Heart right ventricle (tissue), 16 donors: ENCODE measurements around the gene CDC25B. TPM values are rescaled to one million over a fixed set of nuclear protein-coding genes. Genes with fewer than 3 reads are reported as not detected.

Experiments
- ATAC-seq, 8 donors: fragments of 200-7000 bp; cut with Tn5 transposase; one replicate each; pipeline ENCODE4 v1.9.1; 2020; ENCODE audit warnings: mild to moderate bottlenecking in 8 of 8, moderate library complexity in 8 of 8, moderate number of reproducible peaks in 1 of 8
- DNase-seq, 2 donors: peaks; one replicate each; pipeline ENCODE4 v3.0.0-alpha.2; 2020
- H3K27ac ChIP-seq, 10 donors: fragments of 200-600 bp; sonication (generic) in 2 of 10; one replicate each; pipeline versions ENCODE4 v1.5.0 to v1.8.0; 2020 to 2022; ENCODE audit warnings: mild to moderate bottlenecking in 3 of 10
- H3K27me3 ChIP-seq, 7 donors: fragments of 200-600 bp; one replicate each; pipeline ENCODE4 v1.8.0; 2021 to 2022; ENCODE audit warnings: mild to moderate bottlenecking in 2 of 7
- H3K36me3 ChIP-seq, 9 donors: fragments of 200-600 bp; sonication (generic) in 1 of 9; one replicate each; pipeline versions ENCODE4 v1.5.0 to v1.8.0; 2020 to 2022; ENCODE audit warnings: mild to moderate bottlenecking in 2 of 9
- H3K4me1 ChIP-seq, 9 donors: fragments of 200-600 bp; sonication (generic) in 1 of 9; one replicate each; pipeline versions ENCODE4 v1.5.0 to v1.8.0; 2020 to 2022; ENCODE audit warnings: mild to moderate bottlenecking in 4 of 9
- H3K4me3 ChIP-seq, 10 donors: fragments of 200-600 bp; sonication (generic) in 2 of 10; one replicate each; pipeline versions ENCODE4 v1.5.0 to v1.8.0; 2020 to 2022; ENCODE audit warnings: mild to moderate bottlenecking in 7 of 10, moderate library complexity in 2 of 10
- H3K9me3 ChIP-seq, 11 donors: fragments of 200-600 bp in 10 of 11; sonication (generic) in 2 of 11; one replicate each; pipeline versions ENCODE4 v1.5.0 to v1.8.0; 2013 to 2022; ENCODE audit warnings: mild to moderate bottlenecking in 2 of 11, control low read depth in 1 of 11, moderate library complexity in 1 of 11
- WGBS, 2 donors: extraction: QIAGEN DNeasy Blood & Tissue Kit; methylation state at CpG; one replicate each; pipeline ENCODE4 v1.1.7; 2013; ENCODE audit warnings: inconsistent platforms in 1 of 2; 5-methylcytosine and 5-hydroxymethylcytosine counted together
- intact Hi-C, 10 donors: fragments of 100-400 bp; cut with DNase I; formaldehyde crosslinking; loops; one replicate each; pipeline versions ENCODE4 v1.11.1 to v1.14.2; 2022
- polyA plus RNA-seq, 2 donors: library from polyadenylated mRNA; stranded (reverse); fragments of 200-250 nt; gene quantifications; one replicate each; pipeline ENCODE4 v1.2.3, GENCODE V29; 2013
- total RNA-seq, 10 donors: library from RNA; stranded (reverse); fragmentation: NEBNext Ultra II Directional in 3 of 10; extraction: Animal tissue kit (Norgen Biotek cat#: 25700) in 3 of 10; gene quantifications; one replicate each; pipeline versions ENCODE4 v1.2.1 to v1.2.4, GENCODE V29; 2021 to 2023
- TF ChIP-seq, protein P1 (sequence below), 9 donors: fragments of 200-600 bp; sonication (generic) in 2 of 9; IDR thresholded peaks; one replicate each; pipeline versions ENCODE4 v1.5.0 to v1.8.0; 2021 to 2022; ENCODE audit warnings: antibody characterized with exemption in 9 of 9, mild to moderate bottlenecking in 5 of 9, moderate library complexity in 1 of 9
- donor health status: Arrhythmogenic right ventricular cardiomyopathy.
- donor health status: ischemic (EF 13 %, LVEDD 7.1; RV severe dilation, severe dysfunction).
- donor health status: healthy with polysubstance abuse.
- donor health status: DM: no; HTN: yes; CAD: no.
- donor health status: DM: no; HTN: no; CAD: no.
- donor health status: ischemic (EF 25% LVEDD 6.9; RV normal size, moderate dysfunction).
- donor health status: ischemic (EF 25% LVEDD 5.7; RV mildly dilated, moderate dysfunction).
- donor health status: healthy.
- donor health status: DM: yes; HTN: yes; CAD: no.
- donor health status: Ischemic cardiomyopathy.
- donor health status: ischemic (EF 35%, LVEDD 5.7; RV mildly dilated, moderate dysfunction).
- donor health status: nonischemic (EF 11% LVEDD 7.7; RV severe dilation, severe dysfunction).
- donor health status: DM: yes; HTN: yes; CAD: no.
- donor health status: PGD.
- donor health status: ischemic (EF 29% LVEDD 5.4; RV normal size, mild dysfunction).
- donor health status: nonischemic (EF 23%, LVEDD 6.1; RV moderate dilation, normal function).

CDC25B gene
- total and polyA plus RNA-seq, 12 donors: 2.8 to 17.3 (median 5.5) TPM

DNA sequence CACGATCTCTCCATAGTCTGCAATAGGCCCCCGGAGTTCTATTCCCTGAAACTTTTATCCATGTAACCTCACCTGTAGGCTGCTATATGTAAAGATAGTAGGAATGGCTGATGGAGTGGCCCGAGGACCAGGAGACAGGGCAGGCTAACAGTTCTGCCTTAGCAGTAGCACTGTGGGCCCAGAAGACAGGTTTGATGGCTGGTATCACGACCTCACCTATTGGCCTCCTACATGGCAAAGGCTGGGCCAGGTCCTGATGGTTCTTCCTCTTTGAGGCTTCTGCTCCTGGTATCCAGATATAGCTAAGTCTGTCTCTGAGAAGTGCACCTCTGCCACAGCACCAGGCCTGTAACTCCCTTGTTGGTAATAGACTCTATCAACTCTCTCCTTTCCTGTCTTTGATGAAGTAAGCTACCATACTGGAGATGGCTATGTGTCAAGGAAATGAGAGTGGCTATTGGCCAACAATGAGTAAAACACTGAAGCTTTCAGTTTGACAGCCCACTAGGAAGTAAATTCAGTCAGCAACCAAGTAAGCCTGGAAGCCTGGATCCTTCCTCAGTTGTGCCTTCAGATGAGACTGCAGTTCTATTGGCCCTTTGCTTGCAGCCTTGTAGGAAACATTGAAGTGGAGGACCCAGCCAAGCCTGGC is 20.5 kb upstream of the CDC25B start:
- Histone ChIP-seq H3K4me1 (peaks cover 9 to 21% (median 13%) of the 10 kb centered on the region in 9 donors), H3K27ac (no peak overlapping the region), H3K4me3 (no peak overlapping the region), H3K36me3 (no peaks in the 10 kb centered on the region), H3K9me3 (peaks cover 0 to 4% (median 0%) of the 10 kb centered on the region in 11 donors), H3K27me3 (peaks cover 0 to 17% (median 0%) of the 10 kb centered on the region in 7 donors)
- TF ChIP-seq, protein P1, sequence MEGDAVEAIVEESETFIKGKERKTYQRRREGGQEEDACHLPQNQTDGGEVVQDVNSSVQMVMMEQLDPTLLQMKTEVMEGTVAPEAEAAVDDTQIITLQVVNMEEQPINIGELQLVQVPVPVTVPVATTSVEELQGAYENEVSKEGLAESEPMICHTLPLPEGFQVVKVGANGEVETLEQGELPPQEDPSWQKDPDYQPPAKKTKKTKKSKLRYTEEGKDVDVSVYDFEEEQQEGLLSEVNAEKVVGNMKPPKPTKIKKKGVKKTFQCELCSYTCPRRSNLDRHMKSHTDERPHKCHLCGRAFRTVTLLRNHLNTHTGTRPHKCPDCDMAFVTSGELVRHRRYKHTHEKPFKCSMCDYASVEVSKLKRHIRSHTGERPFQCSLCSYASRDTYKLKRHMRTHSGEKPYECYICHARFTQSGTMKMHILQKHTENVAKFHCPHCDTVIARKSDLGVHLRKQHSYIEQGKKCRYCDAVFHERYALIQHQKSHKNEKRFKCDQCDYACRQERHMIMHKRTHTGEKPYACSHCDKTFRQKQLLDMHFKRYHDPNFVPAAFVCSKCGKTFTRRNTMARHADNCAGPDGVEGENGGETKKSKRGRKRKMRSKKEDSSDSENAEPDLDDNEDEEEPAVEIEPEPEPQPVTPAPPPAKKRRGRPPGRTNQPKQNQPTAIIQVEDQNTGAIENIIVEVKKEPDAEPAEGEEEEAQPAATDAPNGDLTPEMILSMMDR (IDR thresholded peaks at IDR 0.05): no peak
- no peak for ATAC-seq
- intact Hi-C loops: loop anchor here in 1 of 10 donors (10.0 kb wide), 1 partner anchor 101 kb away; no protein-coding TSS in a partner anchor
- WGBS, 2 donors: 89 to 93% methylated on average over 4 of the region's 4 CpGs
- DNase-seq: no peak

DNA sequence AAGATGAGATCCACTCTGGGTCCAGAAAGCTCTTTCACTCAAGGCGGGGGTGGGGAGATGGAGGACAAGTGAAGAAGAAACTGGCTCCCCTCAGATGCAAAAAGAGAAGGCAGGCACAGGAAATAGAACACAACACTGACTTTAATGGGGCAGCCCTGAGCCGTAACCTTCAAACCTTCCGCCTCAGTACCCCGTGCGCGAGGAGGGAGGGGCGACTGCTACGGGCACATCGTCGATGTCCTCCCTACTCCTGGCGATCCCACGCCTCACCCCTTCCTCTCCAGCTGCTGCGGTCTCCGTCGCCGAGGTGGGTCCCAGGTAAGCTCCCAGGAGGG is 18.8 kb upstream of the CDC25B start:
- Histone ChIP-seq H3K4me3 (peak overlapping the region; percentile 30 to 63 (median 58)), H3K4me1 (peaks cover 16 to 32% (median 19%) of the 10 kb centered on the region in 9 donors), H3K27ac (peak overlapping the region in 2 of 10 donors; percentile 14 to 32), H3K9me3 (peaks cover 0 to 4% (median 0%) of the 10 kb centered on the region in 11 donors), H3K27me3 (peaks cover 0 to 17% (median 0%) of the 10 kb centered on the region in 7 donors), H3K36me3 (peaks cover 0 to 3% (median 0%) of the 10 kb centered on the region in 9 donors)
- TF ChIP-seq, protein P1 (IDR thresholded peaks at IDR 0.05): no peak
- no peak for DNase-seq
- intact Hi-C loops: loop anchor here in 1 of 10 donors (10.0 kb wide), 1 partner anchor 103 kb away; no protein-coding TSS in a partner anchor
- ATAC-seq: peak in 3 of 8 donors; percentile 3 to 6 (median 5)
- 10 to 13% methylated on average over 16 of the region's 16 CpGs for WGBS, 2 donors

DNA sequence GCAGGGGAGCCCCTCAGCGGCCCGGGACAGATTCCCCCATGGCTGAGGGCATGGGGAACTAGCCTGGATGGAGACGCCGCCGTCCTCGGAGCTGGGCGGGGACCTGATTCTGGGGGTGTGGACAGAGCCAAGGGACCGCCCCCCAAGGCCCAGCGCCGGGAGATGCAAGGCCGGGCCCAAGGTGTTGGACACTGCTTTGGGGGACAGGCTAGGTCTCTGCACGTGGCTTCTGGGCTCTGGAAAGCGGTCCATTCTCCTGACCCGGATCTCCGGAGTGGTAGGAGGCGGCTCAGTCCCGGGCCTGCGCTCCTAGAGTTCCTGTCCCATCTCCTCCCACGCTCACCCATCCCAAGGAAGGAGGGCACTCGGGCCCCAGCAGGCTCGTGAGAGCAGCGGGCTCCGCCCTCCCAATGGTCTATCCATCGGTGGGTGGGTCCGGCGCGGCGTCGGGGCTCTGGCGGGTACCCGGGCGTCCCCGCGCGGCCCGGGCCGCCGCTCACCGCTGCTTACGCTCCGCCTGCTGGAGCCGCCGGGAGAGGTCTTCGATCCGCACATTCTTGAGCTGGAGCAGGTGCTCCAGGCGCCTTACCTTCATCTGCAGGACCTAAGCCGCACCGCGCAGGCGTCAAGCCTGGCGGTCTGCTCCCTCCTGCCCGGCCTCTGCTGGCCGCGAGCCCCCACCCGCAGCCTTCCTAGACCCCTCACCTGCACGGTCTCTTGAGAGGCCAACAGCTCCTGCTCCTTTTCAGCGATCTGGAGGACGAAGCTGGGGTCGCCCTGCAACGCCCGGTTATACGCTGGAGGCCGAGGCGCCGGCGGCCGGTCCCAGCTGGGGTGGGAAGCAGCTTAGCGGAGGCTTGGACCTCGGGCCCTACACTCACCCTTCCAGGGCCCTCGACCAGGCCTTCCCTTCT is 18.1 kb upstream of the CDC25B start:
- peaks cover 0 to 4% (median 0%) of the 10 kb centered on the region in 11 donors for H3K9me3 ChIP-seq
- H3K27ac ChIP-seq: peak overlapping the region in 3 of 10 donors; percentile 14 to 32 (median 22)
- H3K4me1 ChIP-seq: peaks cover 16 to 32% (median 19%) of the 10 kb centered on the region in 9 donors
- peaks cover 0 to 17% (median 0%) of the 10 kb centered on the region in 7 donors for H3K27me3 ChIP-seq
- TF ChIP-seq, protein P1 (IDR thresholded peaks at IDR 0.05): peak in 1 of 9 donors; percentile 30
- peaks cover 0 to 3% (median 0%) of the 10 kb centered on the region in 9 donors for H3K36me3 ChIP-seq
- DNase-seq: peak; percentile 65 to 74
- ATAC-seq: peak; percentile 57 to 76 (median 65)
- 3 to 5% methylated on average over 70 of the region's 70 CpGs for WGBS, 2 donors
- intact Hi-C loops: loop anchor here in 1 of 10 donors (10.0 kb wide), 1 partner anchor 103 kb away; no protein-coding TSS in a partner anchor
- H3K4me3 ChIP-seq: peak overlapping the region; percentile 30 to 63 (median 58)

DNA sequence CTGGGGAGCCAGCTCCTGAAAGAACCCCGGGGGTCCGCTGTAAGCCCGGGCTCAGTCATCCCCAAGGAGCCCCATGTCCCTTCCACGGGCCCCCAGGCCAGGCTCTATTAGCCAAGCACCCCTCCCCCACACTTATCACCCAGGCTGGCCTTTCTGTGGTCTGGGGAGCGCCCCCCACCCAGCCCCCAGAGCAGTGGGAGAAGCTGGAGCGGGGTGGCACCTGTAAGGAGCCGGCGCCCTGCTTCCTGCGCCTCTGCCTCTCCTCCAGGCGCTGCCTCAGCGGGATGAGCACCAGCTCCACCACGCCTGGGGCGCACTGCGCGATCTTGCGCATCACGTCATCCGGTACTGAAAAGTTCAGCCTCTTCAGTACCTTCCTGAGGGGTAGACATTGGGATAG is 17.1 kb upstream of the CDC25B start:
- intact Hi-C loops: loop anchor here in 1 of 10 donors (10.0 kb wide), 1 partner anchor 104 kb away; no protein-coding TSS in a partner anchor
- Histone ChIP-seq H3K27ac (no peak overlapping the region), H3K27me3 (peaks cover 0 to 17% (median 0%) of the 10 kb centered on the region in 7 donors), H3K4me3 (no peak overlapping the region), H3K36me3 (peaks cover 0 to 8% (median 0%) of the 10 kb centered on the region in 9 donors), H3K4me1 (peaks cover 18 to 42% (median 26%) of the 10 kb centered on the region in 9 donors), H3K9me3 (peaks cover 0 to 4% (median 0%) of the 10 kb centered on the region in 11 donors)
- ATAC-seq: no peak
- WGBS, 2 donors: 23 to 44% methylated on average over 18 of the region's 18 CpGs
- no peak for DNase-seq
- TF ChIP-seq, protein P1 (IDR thresholded peaks at IDR 0.05): no peak
